NT2/D1 (cell line): ENCODE measurements around the gene CD180.

Source experiments
- SUZ12 ChIP-seq: IDR thresholded peaks from 2 replicates; pipeline ENCODE4 v1.6.1; 2011; ENCODE audit not compliant: insufficient read length, insufficient read depth; ENCODE audit errors: extremely low read depth
- YY1 ChIP-seq: IDR thresholded peaks from 2 replicates; pipeline ENCODE4 v1.6.1; 2011; ENCODE audit not compliant: insufficient read length, insufficient read depth
- ZNF274 ChIP-seq: IDR thresholded peaks from 2 replicates; pipeline ENCODE4 v1.6.1; 2011; ENCODE audit warnings: mild to moderate bottlenecking, low read depth, low read length

DNA sequence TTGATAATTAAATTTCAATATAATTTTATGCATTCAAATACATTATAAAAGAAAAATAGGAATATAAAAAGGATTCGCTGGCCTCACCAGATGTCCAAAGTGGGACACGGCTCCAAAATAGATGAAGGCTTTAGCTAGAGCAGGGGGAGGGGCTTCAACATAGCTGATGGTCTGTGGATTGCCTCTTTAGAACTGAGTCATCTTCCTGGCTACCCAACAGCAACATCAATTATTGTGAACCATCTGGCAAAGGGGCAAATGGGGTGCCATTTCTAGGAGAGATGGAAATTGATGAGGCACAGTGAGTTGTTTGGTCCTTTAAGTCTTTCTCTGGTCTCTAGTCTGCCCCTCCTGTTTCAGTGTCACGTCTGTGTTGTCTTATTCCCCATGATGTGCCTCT lies 44.2 kb upstream of the CD180 start:
- TF ChIP-seq ZNF274 (no peak), YY1 (no peak), SUZ12 (no peak)
